Vagina (tissue), 2 donors: ENCODE measurements around the gene CYP2C9.

ENCODE experiments used
- CTCF ChIP-seq, 3 experiments: fragments of 450-650 bp in 2 of 3; fragments of 200-600 bp in 1 of 3; sonication (generic) in 1 of 3; IDR thresholded peaks; one replicate each; pipeline ENCODE4 v1.5.1; 2017 to 2019; ENCODE audit warnings: antibody characterized with exemption in 3 of 3, mild to moderate bottlenecking in 2 of 3, moderate library complexity in 2 of 3
- POLR2A ChIP-seq, 2 donors: fragments of 450-650 bp; IDR thresholded peaks; one replicate each; pipeline ENCODE4 v1.6.1; 2017; ENCODE audit warnings: antibody characterized with exemption in 2 of 2, mild to moderate bottlenecking in 2 of 2, moderate library complexity in 2 of 2

- TF ChIP-seq CTCF (IDR thresholded peaks at IDR 0.05): no peak
- no peak for TF ChIP-seq POLR2A (IDR thresholded peaks at IDR 0.05)
Observed at GRCh38 chr10:94989192-94989591, 50.7 kb downstream of the CYP2C9 start.
